Endothelial cell of umbilical vein (primary cell): ENCODE measurements around the gene MDFI. TPM values are rescaled to one million over a fixed set of nuclear protein-coding genes. Genes with fewer than 3 reads are reported as not detected.

Source experiments
- BruUV-seq: library from RNA; stranded (reverse); fragments of 400-500 nt; replicated peaks from 2 replicates; lab custom pipeline; 2021; lab: Mats Ljungman, UMichigan
- CTCF ChIA-PET: fragments of 300-600, 350-600 bp; sonication (Branson Sonifier 250); formaldehyde crosslinking; loops from one replicate; lab custom pipeline; 2021; ENCODE audit warnings: antibody characterized with exemption, inconsistent platforms; lab: Charles Lee
- POLR2A ChIA-PET: fragments of 300-600, 350-600 bp; sonication (Branson Sonifier 250); formaldehyde crosslinking; loops from one replicate; lab custom pipeline; 2021; ENCODE audit warnings: antibody characterized with exemption, inconsistent platforms; lab: Charles Lee
- DNase-seq: peaks from one replicate; pipeline ENCODE4 v3.0.0-alpha.2; 2011; ENCODE audit warnings: low read depth, low spot score
- FAIRE-seq: peaks from 2 replicates; lab custom pipeline; 2011; peaks lifted over from hg19 to GRCh38; lab: Jason Lieb, UNC
- H2AFZ ChIP-seq: 2 replicates; pipeline ENCODE4 v1.6.0; 2012; ENCODE audit warnings: low read depth, low read length, control low read depth, inconsistent platforms
- H3K27ac ChIP-seq: 2 replicates; pipeline ENCODE4 v1.5.1; 2011; ENCODE audit warnings: low read depth, mild to moderate bottlenecking, control low read depth, low read length, moderate library complexity; ENCODE audit not compliant: insufficient read depth
- H3K27me3 ChIP-seq, 2 experiments: 2 replicates each; pipeline versions ENCODE4 v1.6.0 to v1.6.1; 2011; ENCODE audit warnings: low read length in 2 of 2, mixed read lengths in 1 of 2; ENCODE audit not compliant: control insufficient read depth in 2 of 2, insufficient read depth in 2 of 2
- H3K36me3 ChIP-seq, 2 experiments: 2 replicates in 1 of 2; 3 replicates in 1 of 2; pipeline ENCODE4 v1.5.1; 2011; ENCODE audit warnings: low read length in 2 of 2, mild to moderate bottlenecking in 1 of 2, moderate library complexity in 1 of 2; ENCODE audit not compliant: control insufficient read depth in 2 of 2, insufficient read depth in 2 of 2; ENCODE audit errors: extremely low read depth in 1 of 2
- H3K4me1 ChIP-seq: 3 replicates; pipeline ENCODE4 v1.5.1; 2011; ENCODE audit warnings: mild to moderate bottlenecking, low read length; ENCODE audit not compliant: control insufficient read depth, insufficient read depth; ENCODE audit errors: extremely low read depth
- H3K4me2 ChIP-seq: 2 replicates; pipeline ENCODE4 v1.6.1; 2011; ENCODE audit warnings: low read length, control low read depth, mixed read lengths; ENCODE audit not compliant: insufficient read depth
- H3K4me3 ChIP-seq, 3 experiments: fragments of 200-600 bp in 1 of 3; sonication (generic), shearing (Covaris generic) in 1 of 3; replicated peaks in 1 of 3; 2 replicates each; pipeline ENCODE4 v1.5.1; 2011 to 2016; ENCODE audit warnings: control low read depth in 3 of 3, low read length in 3 of 3, mild to moderate bottlenecking in 2 of 3, inconsistent platforms in 1 of 3, low read depth in 1 of 3, moderate library complexity in 1 of 3; ENCODE audit not compliant: insufficient read depth in 1 of 3
- H3K79me2 ChIP-seq: 2 replicates; pipeline ENCODE4 v1.6.0; 2012; ENCODE audit warnings: low read length, inconsistent platforms; ENCODE audit not compliant: control insufficient read depth, insufficient read depth
- H3K9ac ChIP-seq: replicated peaks from 2 replicates; pipeline ENCODE3; 2011; ENCODE audit warnings: low read length, control low read depth; ENCODE audit not compliant: insufficient read depth; ENCODE audit errors: extremely low read depth
- H3K9me1 ChIP-seq: replicated peaks from 3 replicates; pipeline ENCODE4 v1.6.0; 2011; ENCODE audit warnings: mild to moderate bottlenecking, low read length; ENCODE audit not compliant: control insufficient read depth, insufficient read depth; ENCODE audit errors: extremely low read depth
- H3K9me3 ChIP-seq: replicated peaks from 2 replicates; pipeline ENCODE4 v1.5.1; 2012; ENCODE audit warnings: low read length, inconsistent platforms; ENCODE audit not compliant: control insufficient read depth, insufficient read depth
- H4K20me1 ChIP-seq: replicated peaks from 2 replicates; pipeline ENCODE3; 2011; ENCODE audit warnings: mild to moderate bottlenecking, low read length; ENCODE audit not compliant: control insufficient read depth, insufficient read depth; ENCODE audit errors: extremely low read depth
- EZH2 ChIP-seq: IDR thresholded peaks from 2 replicates; pipeline ENCODE4 v1.6.1; 2012; ENCODE audit warnings: borderline replicate concordance, low read depth, mild to moderate bottlenecking, moderate library complexity, low read length, inconsistent platforms; ENCODE audit not compliant: severe bottlenecking
- FOS ChIP-seq: IDR thresholded peaks from 2 replicates; pipeline ENCODE4 v1.6.1; 2011; ENCODE audit warnings: mild to moderate bottlenecking, low read length, moderate library complexity, borderline replicate concordance; ENCODE audit not compliant: insufficient read depth
- GATA2 ChIP-seq: IDR thresholded peaks from 2 replicates; pipeline ENCODE4 v1.7.0; 2011; ENCODE audit warnings: low read depth, mild to moderate bottlenecking, moderate library complexity, mixed read lengths, low read length; ENCODE audit not compliant: insufficient read length, insufficient read depth
- JUN ChIP-seq: IDR thresholded peaks from 2 replicates; pipeline ENCODE4 v1.6.1; 2011; ENCODE audit warnings: borderline replicate concordance, low read depth; ENCODE audit not compliant: insufficient read length, insufficient read depth
- MYC ChIP-seq: IDR thresholded peaks from one replicate; pipeline ENCODE4 v1.6.1; 2011; ENCODE audit warnings: mild to moderate bottlenecking, low read depth, low read length
- POLR2A ChIP-seq: IDR thresholded peaks from 2 replicates; pipeline ENCODE4 v1.6.1; 2012; ENCODE audit warnings: low read depth, mild to moderate bottlenecking, control low read depth, low read length
- POLR2AphosphoS5 ChIP-seq: IDR thresholded peaks from 2 replicates; pipeline ENCODE4 v1.6.1; 2012; ENCODE audit warnings: low read depth, mild to moderate bottlenecking, control low read depth, low read length, moderate library complexity; ENCODE audit not compliant: insufficient read depth
- dilution Hi-C: fragments of 300-500 bp; cut with MboI; formaldehyde crosslinking; loops from one replicate; pipeline ENCODE4 v1.15.0; 2019; ENCODE audit warnings: low sequenced_read_pairs; ENCODE audit not compliant: extremely low pct_ligation_motif_present
- intact Hi-C: fragments of 100-400 bp; cut with micrococcal nuclease; formaldehyde crosslinking; loops from one replicate; pipeline ENCODE4 v1.10.0; 2022
- polyA plus RNA-seq, 4 experiments: library from polyadenylated mRNA; depleted of rRNA in 3 of 4; stranded (reverse) in 3 of 4; unstranded in 1 of 4; fragments of >200 nt; gene quantifications; 2 replicates each; pipeline versions ENCODE4 v1.2.1 to v1.2.3, GENCODE V29; 2011 to 2012; ENCODE audit warnings: missing spikeins in 1 of 4
- total RNA-seq: library from RNA; stranded (reverse); gene quantifications from 2 replicates; pipeline ENCODE4 v1.2.3, GENCODE V29; 2021
- TF ChIP-seq, protein P1 (sequence below): IDR thresholded peaks from 2 replicates; pipeline ENCODE4 v1.6.1; 2011; ENCODE audit not compliant: insufficient read depth, insufficient read length
- TF ChIP-seq, protein P2 (sequence below), 2 donors: IDR thresholded peaks; 1 replicate in 1 of 2; 2 replicates in 1 of 2; pipeline ENCODE4 v1.5.1; 2011; ENCODE audit warnings: low read length in 2 of 2, mild to moderate bottlenecking in 2 of 2, moderate library complexity in 2 of 2, control low read depth in 1 of 2, inconsistent platforms in 1 of 2, low read depth in 1 of 2; ENCODE audit not compliant: insufficient read depth in 1 of 2; ENCODE audit errors: extremely low read depth in 1 of 2

Gene MDFI
- total and polyA plus RNA-seq, 2 donors (not counting 3 experiments of a cell fraction or from before 2014, with no cell fraction given): 32.4 to 74.1 TPM

DNA sequence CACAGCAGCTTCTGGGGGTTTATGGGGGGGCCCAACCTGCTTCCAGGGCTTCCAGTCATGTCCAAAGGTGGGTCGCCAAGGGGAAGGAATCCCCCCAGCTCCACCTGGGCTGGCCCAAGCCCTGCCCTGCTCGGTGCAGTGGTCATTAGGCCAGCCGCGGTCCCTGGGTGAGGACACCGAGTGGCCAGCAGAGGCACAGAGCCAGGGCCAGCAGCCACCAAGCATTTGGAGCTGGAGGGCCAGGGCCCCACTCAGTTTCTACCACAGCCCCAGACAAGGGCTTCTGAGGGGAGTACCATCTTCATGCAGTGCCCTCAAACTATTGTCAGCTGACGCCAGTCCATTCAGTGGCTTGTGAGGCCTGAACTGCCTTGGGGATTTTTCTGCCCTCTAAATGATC, 57.6 kb downstream of the MDFI start:
- dilution Hi-C loops (no loop called here), intact Hi-C loops (no loop called here)
- H3K79me2 ChIP-seq: no peaks in the 10 kb centered on the region
- H3K4me2 ChIP-seq: no peak overlapping the region
- H3K9ac ChIP-seq: no peak overlapping the region
- H3K4me1 ChIP-seq: peaks cover 19% of the 10 kb centered on the region
- no peak overlapping the region for H3K4me3 ChIP-seq
- no peak overlapping the region for H2AFZ ChIP-seq
- DNase-seq: no peak
- no peaks in the 10 kb centered on the region for H3K9me1 ChIP-seq
- POLR2A ChIA-PET: no interaction called here
- TF ChIP-seq GATA2 (no peak), POLR2A (no peak), FOS (no peak), MYC (no peak), JUN (no peak), POLR2AphosphoS5 (no peak), EZH2 (no peak)
- TF ChIP-seq, protein P1, sequence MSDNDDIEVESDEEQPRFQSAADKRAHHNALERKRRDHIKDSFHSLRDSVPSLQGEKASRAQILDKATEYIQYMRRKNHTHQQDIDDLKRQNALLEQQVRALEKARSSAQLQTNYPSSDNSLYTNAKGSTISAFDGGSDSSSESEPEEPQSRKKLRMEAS: no peak
- TF ChIP-seq, protein P2, sequence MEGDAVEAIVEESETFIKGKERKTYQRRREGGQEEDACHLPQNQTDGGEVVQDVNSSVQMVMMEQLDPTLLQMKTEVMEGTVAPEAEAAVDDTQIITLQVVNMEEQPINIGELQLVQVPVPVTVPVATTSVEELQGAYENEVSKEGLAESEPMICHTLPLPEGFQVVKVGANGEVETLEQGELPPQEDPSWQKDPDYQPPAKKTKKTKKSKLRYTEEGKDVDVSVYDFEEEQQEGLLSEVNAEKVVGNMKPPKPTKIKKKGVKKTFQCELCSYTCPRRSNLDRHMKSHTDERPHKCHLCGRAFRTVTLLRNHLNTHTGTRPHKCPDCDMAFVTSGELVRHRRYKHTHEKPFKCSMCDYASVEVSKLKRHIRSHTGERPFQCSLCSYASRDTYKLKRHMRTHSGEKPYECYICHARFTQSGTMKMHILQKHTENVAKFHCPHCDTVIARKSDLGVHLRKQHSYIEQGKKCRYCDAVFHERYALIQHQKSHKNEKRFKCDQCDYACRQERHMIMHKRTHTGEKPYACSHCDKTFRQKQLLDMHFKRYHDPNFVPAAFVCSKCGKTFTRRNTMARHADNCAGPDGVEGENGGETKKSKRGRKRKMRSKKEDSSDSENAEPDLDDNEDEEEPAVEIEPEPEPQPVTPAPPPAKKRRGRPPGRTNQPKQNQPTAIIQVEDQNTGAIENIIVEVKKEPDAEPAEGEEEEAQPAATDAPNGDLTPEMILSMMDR (IDR thresholded peaks at IDR 0.05; ENCODE audit: extremely low read depth in 1 of 2, insufficient read depth in 1 of 2, low read depth in 1 of 2, low read length in 2 of 2): no peak
- H3K9me3 ChIP-seq: no peaks in the 10 kb centered on the region
- H3K27ac ChIP-seq: no peak overlapping the region
- no peak for FAIRE-seq
- CTCF ChIA-PET: interaction anchor here (2.4 to 2.7 kb wide), 2 partner anchors 13 to 93 kb away, joined by 9 read pairs; no protein-coding TSS in a partner anchor
- BruUV-seq: no TSS peak
- peaks cover 0 to 2% of the 10 kb centered on the region in 2 experiments for H3K27me3 ChIP-seq
- no peaks in the 10 kb centered on the region for H3K36me3 ChIP-seq
- H4K20me1 ChIP-seq: no peaks in the 10 kb centered on the region
